Measurements from ENCODE around the gene APPL1.
"Not testable (repeated sequence)": the region's sequence is repeated elsewhere in the genome, so short reads cannot be mapped to it uniquely, and the experiment has no call there.

APPL1 gene

DNA sequence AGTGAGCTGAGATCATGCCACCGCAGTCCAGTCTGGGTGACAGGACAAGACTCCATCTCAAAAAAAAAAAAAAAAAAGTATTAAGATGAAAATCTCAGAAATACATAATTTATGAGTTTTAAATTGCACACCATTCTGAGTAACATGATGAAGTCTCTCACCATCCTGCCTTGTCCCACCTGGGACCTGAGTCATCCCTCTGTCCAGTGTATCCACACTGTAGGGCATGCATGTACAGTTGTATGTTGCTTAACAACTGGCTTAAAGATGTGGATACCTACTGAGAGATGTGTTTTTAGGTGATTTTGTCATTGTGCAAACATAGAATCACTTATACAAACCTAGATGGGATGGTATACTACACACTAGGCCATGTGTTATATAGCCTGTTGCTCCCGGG lies 47.9 kb downstream of the APPL1 start:
- no peak for DNase-seq

DNA sequence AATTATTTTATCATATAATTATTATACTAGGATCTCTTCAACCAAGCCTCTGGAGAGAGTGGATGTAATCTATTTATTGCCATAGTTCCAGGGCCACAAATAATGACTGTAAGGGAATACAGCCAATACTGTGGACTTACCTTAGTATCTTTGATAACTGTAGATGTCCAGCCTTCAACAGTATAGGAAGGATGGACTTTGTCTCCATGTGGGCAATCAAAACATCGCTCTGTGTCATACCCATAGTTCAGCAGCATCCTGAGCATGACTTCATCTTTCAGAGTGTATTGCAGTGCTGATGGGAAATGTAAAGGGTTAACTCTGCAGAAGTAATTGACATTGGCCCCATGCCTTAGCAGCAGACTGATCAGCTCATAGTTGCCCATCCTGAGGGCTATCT lies 50.7 kb downstream of the APPL1 start:
- DNase-seq, result no peak

DNA sequence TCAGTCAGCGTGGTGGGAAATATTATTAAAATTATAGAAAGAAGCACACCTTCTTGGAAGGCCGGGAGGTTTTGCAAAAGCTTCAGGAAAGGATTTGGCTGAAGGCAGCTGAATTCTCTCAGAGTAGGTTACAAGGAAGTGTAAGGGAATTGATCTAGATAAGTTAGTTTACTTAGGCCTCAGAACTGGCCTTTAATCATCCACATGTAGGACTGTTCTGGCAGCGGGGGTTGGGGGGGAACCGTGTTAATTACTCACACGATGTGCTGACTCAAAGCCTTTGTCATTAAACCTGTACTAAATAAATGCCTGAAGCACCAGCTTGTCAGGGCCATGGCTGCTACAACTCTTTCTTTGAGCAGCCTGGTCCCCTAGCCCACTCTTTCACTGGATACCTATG lies 52.2 kb downstream of the APPL1 start:
- no peak for DNase-seq

DNA sequence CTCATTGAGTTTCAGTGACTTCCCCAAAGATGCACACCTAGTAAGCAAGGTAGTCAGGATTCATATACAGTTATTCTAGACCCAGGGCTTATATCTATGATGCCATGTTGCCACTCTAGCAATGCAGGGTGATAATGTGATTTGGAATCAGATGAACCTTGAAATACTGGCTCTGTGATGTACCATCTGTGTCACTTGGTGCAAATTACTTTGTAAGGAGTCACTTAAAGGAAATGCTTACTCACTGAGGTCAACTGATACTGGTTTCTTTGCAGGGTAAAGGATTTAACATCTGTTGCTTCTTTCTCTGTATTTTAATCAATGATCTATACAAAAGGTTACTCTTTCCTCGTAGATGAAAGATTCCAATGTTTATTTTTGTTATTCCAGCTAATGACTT lies 54.2 kb downstream of the APPL1 start:
- DNase-seq, result no peak

DNA sequence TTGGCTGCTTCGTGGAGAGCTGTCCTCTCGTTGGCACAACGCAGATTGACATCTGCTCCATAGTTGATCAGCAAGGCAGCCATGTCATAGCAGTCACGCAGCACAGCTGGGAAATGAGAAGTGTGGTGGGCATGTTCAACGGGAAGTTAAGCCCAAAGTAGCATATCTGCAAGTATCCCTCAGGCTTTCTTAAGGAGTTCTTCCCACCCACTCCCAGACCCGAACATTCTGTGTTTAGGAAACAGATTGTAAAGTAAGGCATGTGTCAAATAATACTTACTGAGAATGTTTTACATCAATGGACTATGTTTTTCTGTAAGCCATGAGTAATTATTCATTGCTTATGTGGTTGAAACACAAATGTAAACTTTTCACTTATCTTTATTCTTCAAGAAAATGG lies 55.8 kb downstream of the APPL1 start:
- DNase-seq, result no peak

DNA sequence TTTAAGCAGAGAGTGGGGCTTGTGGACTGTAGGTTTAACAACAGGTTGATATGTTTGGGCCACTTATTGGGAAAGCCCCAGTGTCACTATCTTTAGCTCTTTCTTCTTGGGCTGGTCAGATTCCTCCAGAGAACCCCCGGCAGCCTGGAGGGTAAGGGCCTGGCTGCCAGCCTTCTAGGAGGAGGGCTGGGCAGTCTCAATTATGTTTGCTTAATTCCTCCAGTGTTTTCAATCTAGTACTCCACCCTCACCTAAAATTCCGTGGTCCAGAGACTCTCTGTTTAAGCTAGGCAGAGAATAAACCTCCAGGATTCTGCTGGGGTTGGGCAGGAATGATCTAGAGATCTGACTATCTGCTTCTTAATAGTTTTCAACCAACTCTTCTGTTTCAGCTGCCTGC lies 59.7 kb downstream of the APPL1 start:
- no peak for DNase-seq

DNA sequence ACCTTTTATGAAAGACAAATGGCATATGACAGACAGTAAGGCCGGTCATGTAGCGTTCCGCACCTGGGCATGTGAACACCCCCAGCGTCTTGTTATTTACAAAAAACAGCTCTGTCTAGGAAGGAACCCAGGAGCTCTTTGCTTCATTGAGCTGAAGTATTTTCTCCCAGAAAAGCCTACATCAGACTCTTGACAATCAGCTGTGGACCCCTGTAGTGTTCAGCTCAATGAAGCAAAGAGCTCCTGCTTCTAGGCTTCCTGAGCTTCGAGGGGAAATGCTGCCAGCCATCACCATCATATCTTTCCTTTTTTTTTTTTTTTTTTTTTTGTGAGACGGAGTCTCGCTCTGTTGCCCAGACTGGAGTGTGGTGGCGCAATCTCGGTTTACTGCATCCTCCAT lies 60.9 kb downstream of the APPL1 start:
- DNase-seq, result no peak

DNA sequence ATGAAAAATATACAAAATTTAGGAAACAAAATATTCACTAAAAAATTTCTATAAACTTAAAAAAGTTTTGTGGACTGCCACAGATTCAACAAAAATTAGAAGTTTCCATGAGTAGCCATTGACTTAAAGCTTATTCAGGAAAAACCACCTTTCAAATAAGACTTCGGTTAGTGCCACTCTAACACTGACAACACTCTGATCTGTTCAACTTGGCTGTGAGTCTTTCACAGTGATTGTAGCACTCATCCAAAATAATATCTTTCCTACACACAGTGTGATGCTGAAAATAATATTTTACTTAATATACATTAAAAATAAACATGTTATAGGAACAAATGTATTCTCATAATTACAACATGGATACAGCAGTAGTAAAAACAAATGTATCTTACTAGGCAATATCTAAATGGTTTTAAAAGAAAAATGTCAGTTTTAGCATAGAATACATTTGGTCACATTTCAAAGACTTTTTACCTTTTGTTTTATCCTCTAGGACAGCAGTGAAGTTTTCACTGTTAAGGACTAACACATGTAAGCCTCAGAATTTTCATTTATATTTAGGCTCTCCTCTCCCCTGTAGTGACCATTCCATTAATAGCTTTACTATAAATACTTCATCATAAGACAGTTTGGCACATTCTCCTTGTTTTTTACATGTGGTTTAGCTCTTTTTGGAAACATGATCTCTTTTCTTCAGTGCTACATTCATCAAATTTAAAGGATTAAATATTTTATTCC lies 64.8 kb downstream of the APPL1 start, which contains the start of gene ASB14:
Gene ASB14, minus strand, starts transcription at position 527 of the 738 bp plus-strand sequence. CDS start 652 bp downstream, outside the sequence.
- DNase-seq, result no peak

DNA sequence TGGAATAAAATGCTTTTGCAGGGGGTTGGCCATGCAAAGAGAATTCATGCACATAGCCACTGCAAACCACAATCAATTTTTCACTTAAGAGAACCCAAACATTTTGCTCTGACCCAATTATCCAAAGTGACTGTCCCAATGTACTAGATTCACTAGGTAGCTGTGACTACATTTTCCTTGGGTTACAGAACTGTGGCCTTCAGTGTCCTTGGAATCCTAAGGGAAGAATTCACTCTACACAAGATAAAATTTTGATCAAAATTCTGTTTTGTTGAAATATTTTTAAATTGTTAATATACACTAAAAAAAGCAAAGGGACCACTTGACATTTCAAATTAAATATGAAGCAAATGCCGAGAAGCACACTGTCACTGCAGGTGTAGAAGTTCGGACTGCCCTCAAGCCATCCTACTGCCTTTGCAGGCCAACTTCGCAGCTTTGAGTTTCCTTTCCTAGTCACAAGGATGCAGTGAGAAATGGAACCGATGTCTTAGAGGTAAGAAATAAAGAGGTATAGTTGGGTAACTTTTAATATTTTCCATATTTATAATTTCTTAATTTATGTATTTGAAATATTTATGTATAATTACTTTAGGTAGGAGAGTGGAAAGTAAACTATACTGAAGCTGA lies 65.5 kb downstream of the APPL1 start:
- no peak for DNase-seq

DNA sequence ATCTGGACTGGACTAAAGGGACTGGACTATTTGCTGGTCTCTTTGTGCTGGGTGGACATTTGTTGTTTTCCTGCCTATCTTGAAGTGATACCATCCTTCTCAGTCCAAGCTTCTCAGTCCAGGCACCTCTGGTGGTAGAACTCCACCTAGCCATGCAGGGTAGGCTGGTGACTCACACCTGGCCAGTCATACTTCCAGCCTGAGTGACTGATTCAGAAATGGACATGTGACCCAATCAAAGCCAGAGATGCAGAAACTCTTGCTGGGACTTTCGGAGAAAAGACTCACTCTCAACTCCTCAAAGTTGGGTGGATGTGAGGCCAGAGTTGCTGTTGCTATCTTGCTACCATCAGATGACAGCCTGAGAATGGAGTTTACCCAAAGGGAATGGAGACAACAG lies 70.5 kb downstream of the APPL1 start:
- no peak for DNase-seq

DNA sequence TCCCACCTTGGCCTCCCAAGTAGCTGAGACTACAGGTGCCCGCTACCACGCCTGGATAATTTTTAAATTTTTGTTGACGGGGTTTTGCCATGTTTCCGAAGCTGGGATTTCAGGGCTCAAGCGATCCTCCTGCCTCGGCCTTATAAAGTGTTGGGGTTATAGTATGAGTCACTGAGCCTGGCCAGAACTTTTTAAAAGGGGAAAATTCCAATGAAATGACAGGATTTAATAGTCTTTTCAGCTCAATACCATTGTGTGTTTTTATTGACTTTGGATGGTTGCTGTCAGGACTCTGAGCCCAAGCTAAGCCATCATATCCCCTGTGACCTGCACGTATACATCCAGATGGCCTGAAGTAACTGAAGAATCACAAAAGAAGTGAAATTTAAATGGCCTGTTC lies 76.0 kb downstream of the APPL1 start:
- DNase-seq, result not testable (repeated sequence)

DNA sequence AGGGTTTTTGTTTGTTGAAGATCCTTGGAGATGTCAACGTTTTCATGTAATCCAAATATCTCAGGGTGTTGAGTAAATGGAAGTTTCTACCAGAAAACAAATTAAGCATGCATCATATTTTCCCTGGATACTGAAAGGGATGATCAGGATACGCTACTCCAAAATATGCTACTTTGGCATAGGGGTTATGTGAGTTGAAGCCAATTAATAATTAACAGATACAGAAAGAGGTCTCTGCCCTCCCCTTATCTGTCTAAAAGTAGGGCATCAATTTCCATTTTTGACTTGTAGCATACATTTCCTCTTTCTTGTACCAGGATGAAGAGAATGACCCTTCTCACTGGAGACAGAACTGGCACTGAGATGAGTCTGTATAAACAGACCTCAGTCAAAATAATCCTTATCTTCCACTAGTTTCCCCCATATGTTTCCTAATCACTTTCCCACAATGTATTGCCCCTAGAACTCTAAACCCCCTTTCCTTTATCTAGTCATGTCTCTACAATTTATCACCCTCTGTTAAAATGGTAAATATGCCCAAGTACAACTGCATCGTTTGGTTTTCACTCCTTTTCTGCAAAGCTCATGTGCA lies 82.3 kb downstream of the APPL1 start:
- no peak for DNase-seq

DNA sequence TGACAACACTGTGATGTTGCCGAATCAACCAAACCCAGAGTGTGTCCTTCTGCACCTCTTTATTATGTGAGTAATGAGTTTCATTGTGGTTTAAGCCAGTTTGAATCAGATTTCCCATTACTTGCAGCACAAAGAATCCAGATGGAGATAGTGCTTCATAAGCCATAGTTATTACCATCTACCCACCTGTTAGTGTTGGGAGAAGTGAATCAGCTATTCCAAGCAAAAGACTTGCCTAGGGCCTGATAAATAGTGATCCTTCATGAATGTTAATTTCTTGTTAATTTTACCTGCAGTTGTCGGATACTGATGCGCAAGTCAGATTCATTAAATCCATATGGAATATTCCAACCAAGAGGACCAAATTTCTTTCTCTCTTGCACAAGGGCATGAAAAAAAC lies 86.7 kb downstream of the APPL1 start:
- no peak for DNase-seq
